ENCODE data around the gene VIPR2. TPM values are rescaled to one million over a fixed set of nuclear protein-coding genes. Genes with fewer than 3 reads are reported as not detected.
"Not testable (repeated sequence)": the region's sequence is repeated elsewhere in the genome, so short reads cannot be mapped to it uniquely, and the experiment has no call there.

The VIPR2 gene
- total RNA-seq, 1 donor from 2014 or later = not detected

DNA sequence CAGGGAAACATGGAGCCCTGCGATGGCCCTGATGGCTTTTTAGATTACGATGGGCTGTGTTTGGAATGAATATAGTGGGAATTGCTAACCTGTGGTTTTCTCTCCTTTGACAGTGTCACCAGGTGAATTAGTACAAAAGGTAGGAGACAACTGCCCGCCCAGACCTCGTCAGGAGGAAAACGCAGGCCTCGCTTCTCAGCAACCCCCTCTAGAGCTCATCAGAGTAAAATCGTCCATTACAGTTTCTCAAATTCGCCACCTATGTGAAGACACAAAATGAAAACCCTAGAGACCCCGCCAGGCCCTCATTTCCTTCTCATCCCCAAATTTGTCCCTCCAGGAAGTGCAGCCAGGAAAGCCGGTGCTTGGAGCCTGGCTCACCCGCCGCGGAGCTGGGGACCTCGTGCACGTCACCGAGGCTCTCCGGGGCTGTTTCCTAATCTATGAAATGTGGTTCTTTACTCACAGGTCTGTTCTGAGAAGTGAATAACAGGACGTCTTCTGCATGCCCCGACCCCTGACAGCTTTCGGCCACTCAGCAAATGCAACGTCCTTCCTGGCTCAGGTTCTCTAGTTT, 143.7 kb downstream of the VIPR2 start:
- H3K4me3 Mint-ChIP-seq = no peak overlapping the region
- intact Hi-C loops (cut with micrococcal nuclease) = no loop called here
- ATAC-seq (ENCODE audit: low read depth) = no peak
- H3K36me3 Mint-ChIP-seq (ENCODE audit: low read depth) = no peaks in the 10 kb centered on the region
- H3K27me3 Mint-ChIP-seq = no peaks in the 10 kb centered on the region
- no peaks in the 10 kb centered on the region for H3K4me1 Mint-ChIP-seq
- DNase-seq = no peak
- no peak overlapping the region for H3K27ac Mint-ChIP-seq
- ChIA-PET CTCF (no interaction called here), POLR2A (no interaction called here)
- no peaks in the 10 kb centered on the region for H3K9me3 Mint-ChIP-seq
- TF ChIP-seq CTCF (IDR thresholded peaks at IDR 0.05) = no peak

GRCh38 chr7:159000070-159000469, 144.6 kb downstream of the VIPR2 start:
- ATAC-seq (ENCODE audit: low read depth) = no peak
- CTCF ChIA-PET = no interaction called here
- Mint-ChIP-seq H3K27ac (no peak overlapping the region), H3K9me3 (no peaks in the 10 kb centered on the region), H3K36me3 (ENCODE audit: low read depth) (no peaks in the 10 kb centered on the region), H3K4me1 (no peaks in the 10 kb centered on the region), H3K4me3 (no peak overlapping the region), H3K27me3 (no peaks in the 10 kb centered on the region)
- POLR2A ChIA-PET = no interaction called here
- intact Hi-C loops (cut with micrococcal nuclease) = no loop called here
- DNase-seq = no peak
- no peak for TF ChIP-seq CTCF (IDR thresholded peaks at IDR 0.05)

DNA sequence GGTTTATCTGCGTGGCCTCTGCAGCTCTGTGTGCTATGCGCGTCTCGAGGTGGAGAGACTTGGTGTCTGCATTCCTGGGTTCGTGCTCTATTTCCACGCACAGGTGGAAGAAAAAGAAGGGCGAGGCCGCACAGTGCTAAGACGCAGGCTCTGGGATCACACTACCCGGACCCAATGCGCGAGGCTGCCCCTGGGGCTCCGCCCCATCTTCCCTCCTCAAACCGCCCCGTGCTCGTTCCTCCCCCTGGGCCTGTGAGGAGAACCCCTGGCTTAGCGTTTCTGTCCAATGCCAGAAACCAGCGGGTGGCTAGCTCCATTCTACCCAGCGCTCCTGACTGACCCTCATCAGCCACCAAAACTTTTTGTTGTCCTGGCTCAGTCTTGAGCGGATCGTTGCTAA, 145.2 kb downstream of the VIPR2 start:
- intact Hi-C loops (cut with micrococcal nuclease) = no loop called here
- no peaks in the 10 kb centered on the region for H3K36me3 Mint-ChIP-seq (ENCODE audit: low read depth)
- no peaks in the 10 kb centered on the region for H3K4me1 Mint-ChIP-seq
- CTCF ChIA-PET = no interaction called here
- H3K27me3 Mint-ChIP-seq = no peaks in the 10 kb centered on the region
- ATAC-seq (ENCODE audit: low read depth) = no peak
- H3K27ac Mint-ChIP-seq = no peak overlapping the region
- no peak for TF ChIP-seq CTCF (IDR thresholded peaks at IDR 0.05)
- H3K4me3 Mint-ChIP-seq = no peak overlapping the region
- peaks cover 5% of the 10 kb centered on the region for H3K9me3 Mint-ChIP-seq
- DNase-seq = no peak
- POLR2A ChIA-PET = no interaction called here

DNA sequence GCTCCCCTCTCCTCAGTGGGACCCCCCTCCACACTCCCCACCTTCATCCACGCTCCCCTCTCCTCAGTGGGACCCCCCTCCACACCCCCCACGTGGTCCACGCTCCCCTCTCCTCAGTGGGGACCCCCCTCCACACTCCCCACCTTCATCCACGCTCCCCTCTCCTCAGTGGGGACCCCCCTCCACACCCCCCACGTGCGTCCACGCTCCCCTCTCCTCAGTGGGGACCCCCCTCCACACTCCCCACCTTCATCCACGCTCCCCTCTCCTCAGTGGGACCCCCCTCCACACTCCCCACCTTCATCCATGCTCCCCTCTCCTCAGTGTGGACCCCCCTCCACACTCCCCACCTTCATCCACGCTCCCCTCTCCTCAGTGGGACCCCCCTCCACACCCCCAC, 146.4 kb downstream of the VIPR2 start:
- intact Hi-C loops (cut with micrococcal nuclease); DNase-seq; POLR2A ChIA-PET; H3K27me3 Mint-ChIP-seq; H3K9me3 Mint-ChIP-seq; H3K27ac Mint-ChIP-seq; CTCF ChIA-PET; H3K4me1 Mint-ChIP-seq; H3K36me3 Mint-ChIP-seq (ENCODE audit: low read depth); ATAC-seq (ENCODE audit: low read depth); H3K4me3 Mint-ChIP-seq: not testable (repeated sequence)

DNA sequence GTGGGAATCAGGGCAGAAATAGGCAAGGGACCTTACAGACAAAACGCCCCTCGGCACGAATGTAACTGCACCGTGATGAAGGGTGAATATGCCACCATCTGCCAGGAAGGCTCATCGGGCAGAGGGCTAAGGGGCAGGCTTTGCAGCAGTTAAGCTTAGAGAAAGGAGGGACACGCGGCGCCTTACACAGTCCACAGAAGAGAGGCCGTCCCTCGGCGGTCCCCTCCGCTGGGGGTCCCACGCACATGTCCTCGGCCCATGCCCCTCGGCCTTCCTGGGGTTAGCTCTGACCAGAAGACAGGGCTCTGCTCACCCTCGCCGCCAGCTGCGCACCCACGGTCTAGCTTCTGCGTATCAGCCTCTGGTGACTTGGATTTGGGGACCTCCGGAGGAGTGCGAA, 147.2 kb downstream of the VIPR2 start:
- intact Hi-C loops (cut with micrococcal nuclease) = no loop called here
- TF ChIP-seq CTCF (IDR thresholded peaks at IDR 0.05) = no peak
- DNase-seq (no peak), ATAC-seq (ENCODE audit: low read depth) (no peak)
- CTCF ChIA-PET = no interaction called here
- H3K36me3 Mint-ChIP-seq (ENCODE audit: low read depth) = no peaks in the 10 kb centered on the region
- H3K4me3 Mint-ChIP-seq = no peak overlapping the region
- no peak overlapping the region for H3K27ac Mint-ChIP-seq
- POLR2A ChIA-PET = no interaction called here
- no peaks in the 10 kb centered on the region for H3K4me1 Mint-ChIP-seq
- peaks cover 8% of the 10 kb centered on the region for H3K9me3 Mint-ChIP-seq
- peaks cover 9% of the 10 kb centered on the region for H3K27me3 Mint-ChIP-seq

- DNase-seq (no peak), ATAC-seq (ENCODE audit: low read depth) (no peak)
- intact Hi-C loops (cut with micrococcal nuclease) = no loop called here
- TF ChIP-seq CTCF (IDR thresholded peaks at IDR 0.05) = no peak
- H3K4me3 Mint-ChIP-seq = no peak overlapping the region
- peaks cover 9% of the 10 kb centered on the region for H3K27me3 Mint-ChIP-seq
- CTCF ChIA-PET = no interaction called here
- POLR2A ChIA-PET = no interaction called here
- no peak overlapping the region for H3K27ac Mint-ChIP-seq
- no peaks in the 10 kb centered on the region for H3K4me1 Mint-ChIP-seq
- H3K36me3 Mint-ChIP-seq (ENCODE audit: low read depth) = no peaks in the 10 kb centered on the region
- peaks cover 8% of the 10 kb centered on the region for H3K9me3 Mint-ChIP-seq
Measured at GRCh38 chr7:158997110-158997453, 147.6 kb downstream of the VIPR2 start.
